Smooth muscle cell (in vitro differentiated cells): Measurements from ENCODE around the gene RSPH10B. TPM values are rescaled to one million over a fixed set of nuclear protein-coding genes. Genes with fewer than 3 reads are reported as not detected.
"Not testable (repeated sequence)": the region's sequence is repeated elsewhere in the genome, so short reads cannot be mapped to it uniquely, and the experiment has no call there.

Source experiments
- DNase-seq: peaks from one replicate; lab custom pipeline; 2025; ENCODE audit not compliant: unreplicated experiment; lab: John Stamatoyannopoulos, UW
- H2AFZ ChIP-seq: fragments of 200-600 bp; sonication (generic); 2 replicates; pipeline ENCODE4 v1.6.0; 2016; ENCODE audit warnings: antibody characterized with exemption, low read depth, mild to moderate bottlenecking
- H3F3A ChIP-seq: fragments of 200-600 bp; sonication (generic); 2 replicates; pipeline ENCODE4 v1.6.0; 2017; ENCODE audit warnings: antibody characterized with exemption, low read depth
- H3K27ac ChIP-seq: fragments of 200-600 bp; sonication (generic); 2 replicates; pipeline ENCODE4 v1.5.1; 2016; ENCODE audit warnings: low read depth, mild to moderate bottlenecking
- H3K27me3 ChIP-seq: fragments of 200-600 bp; sonication (generic); 2 replicates; pipeline ENCODE4 v1.6.1; 2016; ENCODE audit warnings: low read depth, mild to moderate bottlenecking
- H3K36me3 ChIP-seq: fragments of 200-600 bp; sonication (generic); 2 replicates; pipeline ENCODE4 v1.5.1; 2016; ENCODE audit warnings: low read depth
- H3K4me1 ChIP-seq: fragments of 200-600 bp; sonication (generic); 2 replicates; pipeline ENCODE4 v1.5.1; 2016; ENCODE audit warnings: low read depth
- H3K4me2 ChIP-seq: fragments of 200-600 bp; sonication (generic); 2 replicates; pipeline ENCODE4 v1.6.0; 2016; ENCODE audit warnings: mild to moderate bottlenecking
- H3K4me3 ChIP-seq: fragments of 200-600 bp; sonication (generic); 2 replicates; pipeline ENCODE4 v1.5.1; 2016; ENCODE audit warnings: mild to moderate bottlenecking
- H3K79me2 ChIP-seq: fragments of 200-600 bp; sonication (generic); 2 replicates; pipeline ENCODE4 v1.6.0; 2016; ENCODE audit warnings: low read depth, mild to moderate bottlenecking
- H3K9ac ChIP-seq: fragments of 200-600 bp; sonication (generic); 2 replicates; pipeline ENCODE4 v1.6.0; 2016; ENCODE audit warnings: low read depth
- H3K9me3 ChIP-seq: fragments of 200-600 bp; sonication (generic); replicated peaks from 2 replicates; pipeline ENCODE4 v1.5.1; 2016; ENCODE audit warnings: low read depth
- H4K20me1 ChIP-seq: fragments of 200-600 bp; sonication (generic); 2 replicates; pipeline ENCODE4 v1.6.0; 2016; ENCODE audit warnings: low read depth
- WGBS: methylation state at CpG from one replicate; pipeline ENCODE4 v1.1.7; 2016; ENCODE audit warnings: low lambda C conversion rate; 5-methylcytosine and 5-hydroxymethylcytosine counted together
- polyA plus RNA-seq: library from polyadenylated mRNA; unstranded; fragments of >200 nt; fragmentation: Nextera tagmentation; extraction: Ambion mirVana; gene quantifications from 2 replicates; pipeline ENCODE4 v1.2.1, GENCODE V29; 2016
- total RNA-seq: library from RNA; depleted of rRNA; stranded (reverse); fragments of >200 nt; gene quantifications from 2 replicates; pipeline ENCODE4 v1.2.3, GENCODE V29; 2014

The RSPH10B gene
- total and polyA plus RNA-seq, 2 experiments from 2014 or later, result 0.04 TPM; not detected in 1

- whole genome bisulfite sequencing, result no CpG with 5 or more reads among the region's 17 CpGs
- not testable (repeated sequence) for H3K79me2 ChIP-seq, H3K27me3 ChIP-seq, H3K4me1 ChIP-seq, H3K9ac ChIP-seq, H3K4me2 ChIP-seq, H4K20me1 ChIP-seq, H3F3A ChIP-seq, H2AFZ ChIP-seq, H3K27ac ChIP-seq, H3K9me3 ChIP-seq, DNase-seq, H3K4me3 ChIP-seq, H3K36me3 ChIP-seq
Measured at GRCh38 chr7:5934945-5935450, 35.5 kb downstream of the RSPH10B start.

DNA sequence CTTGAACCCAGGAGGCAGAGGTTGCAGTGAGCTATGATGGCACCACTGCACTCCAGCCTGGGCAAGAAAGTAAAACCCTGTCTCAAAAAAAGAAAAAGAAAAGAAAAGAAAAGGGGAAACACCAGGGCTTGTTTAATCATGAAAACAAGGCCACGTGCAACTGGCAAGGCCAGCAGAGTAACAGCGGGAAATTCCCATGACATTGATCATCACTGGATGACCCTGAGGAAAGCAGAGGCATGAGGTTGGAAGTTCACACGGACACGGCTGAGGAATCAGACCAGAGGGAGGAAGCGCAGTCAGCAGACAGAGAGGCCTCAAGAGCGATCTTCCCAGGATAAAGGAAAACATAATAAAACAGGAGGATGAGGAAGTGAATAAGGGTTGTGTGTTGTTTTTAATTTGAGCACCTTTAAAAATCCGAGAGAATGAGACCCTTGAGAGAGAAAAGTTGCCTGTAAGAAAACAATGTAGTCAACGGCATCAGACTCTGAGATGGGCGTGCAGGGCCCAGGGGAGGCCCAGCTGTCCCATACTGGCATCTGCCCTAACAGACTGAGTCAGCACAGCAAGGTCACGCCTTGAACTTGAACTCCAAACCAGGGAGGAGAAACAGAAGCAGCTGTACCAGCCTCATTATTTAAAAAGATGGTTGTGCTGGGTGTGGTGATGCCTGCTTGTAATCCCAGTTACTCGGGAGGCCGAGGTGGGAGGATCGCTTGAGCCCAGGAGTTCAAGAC lies 38.4 kb downstream of the RSPH10B start:
- not testable (repeated sequence) for H3K9me3 ChIP-seq, H3K9ac ChIP-seq, H2AFZ ChIP-seq, H3F3A ChIP-seq, H3K4me1 ChIP-seq, H3K36me3 ChIP-seq, H3K27ac ChIP-seq, DNase-seq, H3K4me3 ChIP-seq, H3K79me2 ChIP-seq, H3K4me2 ChIP-seq, H3K27me3 ChIP-seq, H4K20me1 ChIP-seq
- 53% methylated on average over 4 of the region's 13 CpGs for WGBS

- not testable (repeated sequence) for H3K4me3 ChIP-seq, H3K27me3 ChIP-seq, H3K36me3 ChIP-seq, H2AFZ ChIP-seq, H3F3A ChIP-seq, DNase-seq, H3K9me3 ChIP-seq, H3K4me2 ChIP-seq, H3K27ac ChIP-seq, H4K20me1 ChIP-seq, H3K9ac ChIP-seq, H3K79me2 ChIP-seq, H3K4me1 ChIP-seq
- 97% methylated on average over 14 of the region's 14 CpGs for WGBS
Measured at GRCh38 chr7:5931250-5931649, 39.2 kb downstream of the RSPH10B start.

DNA sequence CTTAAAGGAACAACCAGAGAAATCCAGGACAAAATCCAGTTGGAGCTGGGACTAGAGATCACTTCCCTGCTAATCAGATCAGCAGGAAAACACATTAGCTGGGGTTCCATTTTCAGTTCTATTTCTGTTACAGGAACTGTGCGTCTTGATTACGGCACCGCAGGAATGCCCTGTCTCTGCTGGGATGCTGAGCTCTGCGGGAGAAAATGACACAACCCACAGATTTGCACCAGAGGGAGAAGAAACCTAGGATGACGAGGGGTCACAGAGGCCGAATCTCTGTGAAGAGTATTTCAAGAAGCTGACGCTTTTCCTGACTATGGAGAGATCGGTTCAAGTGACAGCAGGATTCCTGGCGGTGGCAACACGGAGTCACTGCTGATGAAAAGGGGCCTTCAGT lies 40.2 kb downstream of the RSPH10B start:
- not testable (repeated sequence) for H3K9ac ChIP-seq, H3K4me1 ChIP-seq, H3K4me3 ChIP-seq, H3K27me3 ChIP-seq, H2AFZ ChIP-seq, H3F3A ChIP-seq, H4K20me1 ChIP-seq, H3K27ac ChIP-seq, H3K9me3 ChIP-seq, H3K36me3 ChIP-seq, H3K79me2 ChIP-seq, DNase-seq, H3K4me2 ChIP-seq
- WGBS, result no CpG with 5 or more reads among the region's 10 CpGs

DNA sequence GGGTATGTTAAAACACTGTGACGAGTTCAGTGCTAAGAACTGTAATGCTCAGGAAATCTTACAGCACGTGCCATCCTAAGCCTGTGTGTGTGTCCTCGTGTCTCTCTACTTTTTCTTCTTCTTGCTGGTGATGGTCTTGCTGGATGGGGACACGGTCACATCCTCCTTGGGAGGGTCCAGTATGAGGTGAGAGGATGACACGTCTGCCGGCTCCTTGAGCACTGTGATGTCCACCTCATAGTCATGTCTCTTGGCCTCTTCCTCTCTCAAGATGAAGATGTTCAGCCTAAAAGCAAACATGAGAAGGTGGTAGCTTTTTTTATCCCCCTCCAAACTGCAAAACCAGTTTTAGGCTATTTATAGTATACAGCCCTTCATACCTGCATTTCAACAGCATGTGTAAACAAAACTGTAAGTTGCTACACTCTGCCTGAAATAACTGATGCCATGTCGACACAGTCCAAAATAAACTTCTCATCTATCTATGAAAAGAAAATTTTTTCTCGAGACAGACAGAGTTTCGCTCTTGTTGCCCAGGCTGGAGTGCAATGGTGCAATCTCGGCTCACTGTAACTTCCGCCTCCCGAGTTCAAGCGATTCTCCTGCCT lies 44.1 kb downstream of the RSPH10B start:
- not testable (repeated sequence) for H3K79me2 ChIP-seq, H3K27ac ChIP-seq, H3K36me3 ChIP-seq, H4K20me1 ChIP-seq, H3K9ac ChIP-seq, H3K4me3 ChIP-seq, H3K9me3 ChIP-seq, H3K4me2 ChIP-seq, H3K27me3 ChIP-seq, H3F3A ChIP-seq, H3K4me1 ChIP-seq, DNase-seq, H2AFZ ChIP-seq
- WGBS, result no CpG with 5 or more reads among the region's 13 CpGs

- not testable (repeated sequence) for H2AFZ ChIP-seq, H3K27me3 ChIP-seq, H3K27ac ChIP-seq, H3K9ac ChIP-seq, H3K4me2 ChIP-seq, H3K4me3 ChIP-seq, H3K9me3 ChIP-seq, H3K36me3 ChIP-seq, H3F3A ChIP-seq, DNase-seq, H4K20me1 ChIP-seq, H3K79me2 ChIP-seq, H3K4me1 ChIP-seq
- WGBS, result 80% methylated on average over 1 of the region's 12 CpGs
Measured at GRCh38 chr7:5924630-5925029, 45.9 kb downstream of the RSPH10B start.

DNA sequence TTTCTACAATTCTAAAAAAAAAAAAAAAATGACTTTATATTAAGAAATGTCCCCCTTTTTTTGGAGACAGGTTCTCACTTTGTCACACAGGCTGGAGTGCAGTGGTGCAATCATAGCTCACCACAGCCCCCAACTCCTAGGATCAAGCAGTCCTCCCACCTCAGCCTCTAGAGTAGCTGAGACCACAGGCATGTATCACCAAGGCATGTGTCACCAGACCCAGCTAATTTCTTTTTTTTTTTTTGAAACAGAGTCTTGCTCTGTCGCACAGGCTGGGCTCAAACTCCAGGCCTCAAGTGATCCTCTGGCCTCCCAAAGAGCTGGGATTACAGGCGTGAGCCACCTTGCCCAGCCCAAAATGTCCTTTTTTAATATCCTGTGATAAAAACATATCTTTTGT lies 46.3 kb downstream of the RSPH10B start:
- H3K79me2 ChIP-seq, H3K36me3 ChIP-seq, H2AFZ ChIP-seq, H3K27ac ChIP-seq, H3K9ac ChIP-seq, H3F3A ChIP-seq, H3K4me3 ChIP-seq, H4K20me1 ChIP-seq, H3K4me2 ChIP-seq, DNase-seq, H3K27me3 ChIP-seq, H3K9me3 ChIP-seq, H3K4me1 ChIP-seq: not testable (repeated sequence)
- no CpG with 5 or more reads among the region's 2 CpGs for WGBS

GRCh38 chr7:5916529-5916928 lies 54.0 kb downstream of the RSPH10B start:
- WGBS, result 73% methylated on average over 4 of the region's 6 CpGs
- not testable (repeated sequence) for H3K27me3 ChIP-seq, H3K4me2 ChIP-seq, H4K20me1 ChIP-seq, H3K4me3 ChIP-seq, DNase-seq, H3K36me3 ChIP-seq, H3K9ac ChIP-seq, H3F3A ChIP-seq, H3K9me3 ChIP-seq, H3K27ac ChIP-seq, H2AFZ ChIP-seq, H3K4me1 ChIP-seq, H3K79me2 ChIP-seq
